Nephron progenitor cell (in vitro differentiated cells): ENCODE results near the gene SBF2.

Source experiments
- DNase-seq: peaks from one replicate; pipeline ENCODE4 v3.0.0; 2021
- H3K27ac Mint-ChIP-seq: 2 replicates; pipeline ENCODE4 v1.8.0; 2021; ENCODE audit warnings: mild to moderate bottlenecking, moderate library complexity, mixed read lengths
- H3K27me3 Mint-ChIP-seq: 2 replicates; pipeline ENCODE4 v1.8.0; 2021; ENCODE audit warnings: mild to moderate bottlenecking, low read depth, mixed read lengths; ENCODE audit not compliant: poor library complexity
- H3K36me3 Mint-ChIP-seq: 2 replicates; pipeline ENCODE4 v1.8.0; 2021; ENCODE audit warnings: low read depth, mixed read lengths
- H3K4me1 Mint-ChIP-seq: 2 replicates; pipeline ENCODE4 v1.8.0; 2021; ENCODE audit warnings: mixed read lengths
- H3K4me3 Mint-ChIP-seq: 2 replicates; pipeline ENCODE4 v1.8.0; 2021; ENCODE audit warnings: mild to moderate bottlenecking, moderate library complexity, mixed read lengths
- H3K9me3 Mint-ChIP-seq: 2 replicates; pipeline ENCODE4 v1.8.0; 2021; ENCODE audit warnings: mild to moderate bottlenecking, moderate library complexity, mixed read lengths
- TF ChIP-seq, protein P1 (sequence below): fragments of 200-600 bp; sonication (generic); IDR thresholded peaks from 2 replicates; pipeline ENCODE4 v1.5.0; 2021; ENCODE audit warnings: antibody characterized with exemption

SBF2 gene

DNA sequence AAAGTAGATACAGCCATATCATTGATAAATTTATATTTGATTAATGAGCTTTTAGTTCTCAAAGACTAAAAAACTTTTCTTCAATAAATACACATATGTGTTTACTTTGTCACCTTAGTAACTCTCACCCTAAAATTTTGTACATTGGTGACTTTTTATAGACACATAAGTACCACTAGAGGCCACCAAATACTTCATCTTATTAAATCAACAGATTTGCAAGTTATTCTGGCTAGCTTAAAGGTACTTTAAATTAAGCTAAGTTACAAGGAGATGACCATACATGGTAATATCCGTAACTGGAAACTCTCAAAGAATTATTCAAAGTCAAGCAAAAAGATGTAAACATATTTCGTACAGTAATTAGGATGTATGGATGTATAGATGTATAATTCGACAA is 112.2 kb downstream of the SBF2 start:
- H3K9me3 Mint-ChIP-seq, result peaks cover 11% of the 10 kb centered on the region
- peaks cover 5% of the 10 kb centered on the region for H3K4me1 Mint-ChIP-seq
- TF ChIP-seq, protein P1, sequence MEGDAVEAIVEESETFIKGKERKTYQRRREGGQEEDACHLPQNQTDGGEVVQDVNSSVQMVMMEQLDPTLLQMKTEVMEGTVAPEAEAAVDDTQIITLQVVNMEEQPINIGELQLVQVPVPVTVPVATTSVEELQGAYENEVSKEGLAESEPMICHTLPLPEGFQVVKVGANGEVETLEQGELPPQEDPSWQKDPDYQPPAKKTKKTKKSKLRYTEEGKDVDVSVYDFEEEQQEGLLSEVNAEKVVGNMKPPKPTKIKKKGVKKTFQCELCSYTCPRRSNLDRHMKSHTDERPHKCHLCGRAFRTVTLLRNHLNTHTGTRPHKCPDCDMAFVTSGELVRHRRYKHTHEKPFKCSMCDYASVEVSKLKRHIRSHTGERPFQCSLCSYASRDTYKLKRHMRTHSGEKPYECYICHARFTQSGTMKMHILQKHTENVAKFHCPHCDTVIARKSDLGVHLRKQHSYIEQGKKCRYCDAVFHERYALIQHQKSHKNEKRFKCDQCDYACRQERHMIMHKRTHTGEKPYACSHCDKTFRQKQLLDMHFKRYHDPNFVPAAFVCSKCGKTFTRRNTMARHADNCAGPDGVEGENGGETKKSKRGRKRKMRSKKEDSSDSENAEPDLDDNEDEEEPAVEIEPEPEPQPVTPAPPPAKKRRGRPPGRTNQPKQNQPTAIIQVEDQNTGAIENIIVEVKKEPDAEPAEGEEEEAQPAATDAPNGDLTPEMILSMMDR, result no peak
- no peak overlapping the region for H3K4me3 Mint-ChIP-seq
- no peak overlapping the region for H3K27ac Mint-ChIP-seq
- DNase-seq, result no peak
- no peaks in the 10 kb centered on the region for H3K27me3 Mint-ChIP-seq
- H3K36me3 Mint-ChIP-seq, result peaks cover 28% of the 10 kb centered on the region

DNA sequence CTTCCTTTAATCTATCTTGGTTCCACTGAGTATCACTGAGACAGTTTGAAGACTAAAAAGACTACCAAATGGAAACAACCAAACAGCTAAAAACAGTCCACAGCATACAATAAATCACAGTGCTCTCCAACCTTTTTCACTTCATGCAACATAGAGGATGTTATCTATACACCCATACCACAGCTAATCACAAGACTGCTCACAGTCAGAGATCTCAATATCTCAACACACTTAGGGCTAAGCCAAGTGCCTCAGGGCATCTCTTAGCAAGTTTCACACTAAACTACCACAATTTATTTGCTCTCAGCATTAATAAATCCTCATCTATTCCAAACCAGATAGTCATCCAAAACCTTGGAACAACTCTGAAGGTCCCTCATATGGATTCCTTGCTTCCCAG is 129.4 kb downstream of the SBF2 start:
- H3K36me3 Mint-ChIP-seq, result peaks cover 4% of the 10 kb centered on the region

DNA sequence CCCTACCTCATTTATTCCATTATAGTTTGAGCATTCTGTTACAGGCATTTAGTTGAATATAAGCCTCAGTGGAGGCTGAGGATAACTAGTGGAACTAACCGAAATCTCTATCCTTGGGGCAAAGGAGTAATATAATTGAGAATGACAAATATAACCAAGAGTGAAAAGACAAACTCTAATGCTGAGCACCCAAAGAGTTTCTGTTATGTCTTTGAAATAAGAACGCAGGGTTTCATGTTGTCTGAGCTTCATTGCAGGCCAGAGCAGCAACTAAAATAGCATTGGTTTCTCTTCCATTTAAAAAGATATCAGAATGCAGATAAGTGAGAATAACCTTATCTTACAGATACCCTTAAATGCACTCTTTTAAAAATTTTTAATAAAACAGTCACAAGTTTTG is 131.8 kb downstream of the SBF2 start:
- no peaks in the 10 kb centered on the region for H3K4me1 Mint-ChIP-seq
- H3K27ac Mint-ChIP-seq, result no peak overlapping the region
- TF ChIP-seq, protein P1, result no peak
- H3K36me3 Mint-ChIP-seq, result peaks cover 20% of the 10 kb centered on the region
- no peaks in the 10 kb centered on the region for H3K27me3 Mint-ChIP-seq
- DNase-seq, result no peak
- no peak overlapping the region for H3K4me3 Mint-ChIP-seq
- peaks cover 28% of the 10 kb centered on the region for H3K9me3 Mint-ChIP-seq

More for the DNA sequence above, 129.4 kb downstream of the SBF2 start:
- TF ChIP-seq, protein P1, result no peak
- Mint-ChIP-seq H3K4me1 (no peaks in the 10 kb centered on the region), H3K27me3 (no peaks in the 10 kb centered on the region), H3K27ac (peak overlapping the region; percentile 7), H3K4me3 (no peak overlapping the region), H3K9me3 (peaks cover 7% of the 10 kb centered on the region)
- DNase-seq, result no peak

DNA sequence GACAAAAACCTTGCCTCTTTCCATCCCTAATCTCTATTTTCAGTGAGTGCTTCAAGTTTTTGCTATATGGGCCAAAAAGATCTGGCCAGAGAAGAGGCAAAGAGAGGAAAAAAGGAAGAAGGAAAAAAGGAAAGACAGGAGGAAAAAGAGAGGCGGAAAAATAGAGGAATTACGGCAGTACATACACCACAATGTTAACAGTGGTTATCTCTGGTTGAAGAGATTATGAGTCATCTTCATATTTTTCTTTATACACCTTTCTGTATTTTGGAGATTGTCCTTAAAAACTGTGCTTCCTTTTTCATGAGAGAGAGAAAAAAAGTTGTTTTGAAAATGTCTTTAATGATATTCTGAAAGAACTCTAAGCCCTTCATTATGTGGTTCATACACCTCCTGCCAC is 133.7 kb downstream of the SBF2 start:
- Mint-ChIP-seq H3K36me3 (peaks cover 29% of the 10 kb centered on the region), H3K9me3 (peaks cover 39% of the 10 kb centered on the region), H3K4me3 (no peak overlapping the region), H3K4me1 (no peaks in the 10 kb centered on the region), H3K27ac (no peak overlapping the region), H3K27me3 (no peaks in the 10 kb centered on the region)
- no peak for DNase-seq
- TF ChIP-seq, protein P1, result no peak

DNA sequence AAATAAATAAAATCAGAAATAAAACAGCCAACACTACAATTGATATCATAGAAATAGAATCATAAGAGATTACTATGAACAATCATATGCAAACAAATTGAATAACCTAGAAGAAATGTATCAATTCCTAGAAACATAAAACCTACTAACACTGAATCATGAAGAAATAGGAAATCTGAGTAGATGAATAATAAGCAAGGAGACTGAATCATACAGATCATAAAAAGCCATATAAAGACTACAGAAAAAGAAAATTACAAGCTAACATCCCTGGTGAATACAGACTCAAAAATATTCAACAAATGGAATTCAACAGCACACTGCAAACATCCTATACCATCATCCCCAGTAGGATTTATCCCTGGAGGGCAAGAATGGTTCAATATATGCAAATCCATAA is 135.6 kb downstream of the SBF2 start:
- TF ChIP-seq, protein P1, result no peak
- peaks cover 39% of the 10 kb centered on the region for H3K9me3 Mint-ChIP-seq

DNA sequence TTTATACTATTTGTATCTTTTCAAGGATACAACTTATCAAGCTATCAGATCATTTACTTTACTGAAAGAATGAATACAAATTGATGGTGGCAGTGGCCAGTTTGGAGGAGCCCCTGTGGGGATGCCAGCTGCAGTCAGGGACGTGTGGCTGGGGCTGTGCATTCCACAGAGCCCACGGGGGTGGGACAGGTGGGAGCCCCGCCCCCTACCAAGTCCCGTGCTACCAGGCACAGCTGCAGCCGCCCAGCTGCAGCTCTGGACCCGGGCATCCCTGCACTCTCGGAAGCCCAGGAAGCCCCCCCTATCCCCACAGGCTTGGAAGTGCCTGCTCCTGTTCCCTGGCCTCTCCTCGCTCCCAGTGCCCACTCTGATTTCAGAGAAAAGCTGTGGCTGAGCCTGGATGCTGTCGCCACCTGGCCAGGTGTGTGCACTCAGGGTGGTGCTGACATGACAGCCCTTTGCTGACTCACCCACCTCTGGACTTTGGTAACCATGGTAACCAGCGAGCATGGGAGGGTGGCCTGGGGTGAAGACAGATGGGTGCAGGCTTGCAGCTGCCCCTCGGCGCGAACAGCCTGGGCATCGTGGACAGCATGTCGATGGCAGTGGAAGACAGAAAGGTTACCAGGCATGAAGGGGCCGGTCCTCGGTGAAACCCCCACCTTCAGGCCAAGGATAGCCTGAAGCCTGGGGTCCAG is 138.1 kb downstream of the SBF2 start:
- Mint-ChIP-seq H3K27ac (no peak overlapping the region), H3K4me1 (no peaks in the 10 kb centered on the region), H3K9me3 (peaks cover 39% of the 10 kb centered on the region), H3K4me3 (no peak overlapping the region), H3K27me3 (no peaks in the 10 kb centered on the region), H3K36me3 (peaks cover 29% of the 10 kb centered on the region)
- DNase-seq, result no peak
- TF ChIP-seq, protein P1, result no peak

More for the DNA sequence above, 135.6 kb downstream of the SBF2 start:
- H3K27me3 Mint-ChIP-seq, result no peaks in the 10 kb centered on the region
- no peaks in the 10 kb centered on the region for H3K4me1 Mint-ChIP-seq
- DNase-seq, result no peak
- H3K27ac Mint-ChIP-seq, result no peak overlapping the region
- H3K4me3 Mint-ChIP-seq, result no peak overlapping the region
- H3K36me3 Mint-ChIP-seq, result peaks cover 29% of the 10 kb centered on the region
